ENCODE results near the gene TMEM79.

GRCh38 chr1:156241926-156242325 is 42.2 kb upstream of the TMEM79 start, which contains the start of gene BGLAP:
- TF ChIP-seq POLR2A (IDR thresholded peaks at IDR 0.05; ENCODE audit: low read length) (no peak), GATA1 (IDR thresholded peaks at IDR 0.05; ENCODE audit: low read depth, low read length) (no peak)

Data from erythroblast (primary cell).